SK-MEL-5 (cell line): Measurements from ENCODE around the gene PHF21B. TPM values are rescaled to one million over a fixed set of nuclear protein-coding genes. Genes with fewer than 3 reads are reported as not detected.
"Not testable (repeated sequence)": the region's sequence is repeated elsewhere in the genome, so short reads cannot be mapped to it uniquely, and the experiment has no call there.

Experiments
- DNase-seq: peaks from one replicate; pipeline ENCODE4 v3.0.0-alpha.2; 2016; ENCODE audit warnings: low read depth, low spot score
- in situ Hi-C: cut with HindIII; loops from 2 replicates; pipeline ENCODE4 v1.10.0; 2016; ENCODE audit warnings: low sequenced_read_pairs, high pct_unique_total_duplicates, low pct_unique_long_range_greater_than_20kb
- total RNA-seq: library from RNA; depleted of rRNA; stranded (reverse); fragments of >200 nt; shearing (Covaris generic); gene quantifications from 2 replicates; pipeline ENCODE4 v1.2.3, GENCODE V29; 2014

The PHF21B gene
- total RNA-seq, 1 experiment from 2014 or later, result 4.2 TPM

- in situ Hi-C loops, result no loop called here
- no peak for DNase-seq
Observed at GRCh38 chr22:44918166-44918924, 91.5 kb downstream of the PHF21B start.

- in situ Hi-C loops, result no loop called here
- DNase-seq, result no peak
Observed at GRCh38 chr22:44917372-44918165, 92.2 kb downstream of the PHF21B start.

- in situ Hi-C loops, result no loop called here
- DNase-seq, result no peak
Observed at GRCh38 chr22:44916281-44917231, 93.2 kb downstream of the PHF21B start.

GRCh38 chr22:44915441-44915840 is 94.4 kb downstream of the PHF21B start:
- in situ Hi-C loops, result no loop called here
- no peak for DNase-seq

- no peak for DNase-seq
- in situ Hi-C loops, result no loop called here
Observed at GRCh38 chr22:44914026-44914721, 95.6 kb downstream of the PHF21B start.

- in situ Hi-C loops, result no loop called here
- DNase-seq, result no peak
Observed at GRCh38 chr22:44913198-44913983, 96.4 kb downstream of the PHF21B start.

- no peak for DNase-seq
- in situ Hi-C loops, result no loop called here
Observed at GRCh38 chr22:44909241-44909640, 100.6 kb downstream of the PHF21B start.

- no peak for DNase-seq
- in situ Hi-C loops, result no loop called here
Observed at GRCh38 chr22:44907765-44908737, 101.8 kb downstream of the PHF21B start.

- no peak for DNase-seq
- in situ Hi-C loops, result no loop called here
Observed at GRCh38 chr22:44906999-44907644, 102.7 kb downstream of the PHF21B start.

GRCh38 chr22:44906248-44906936 is 103.4 kb downstream of the PHF21B start:
- in situ Hi-C loops, result no loop called here

GRCh38 chr22:44904492-44905152 is 105.2 kb downstream of the PHF21B start:
- DNase-seq, in situ Hi-C loops: not testable (repeated sequence)

More at GRCh38 chr22:44906248-44906936, 103.4 kb downstream of the PHF21B start:
- no peak for DNase-seq

GRCh38 chr22:44903164-44903563 is 106.6 kb downstream of the PHF21B start:
- in situ Hi-C loops, DNase-seq: not testable (repeated sequence)

- in situ Hi-C loops, result no loop called here
- DNase-seq, result no peak
Observed at GRCh38 chr22:44901301-44901700, 108.5 kb downstream of the PHF21B start.

GRCh38 chr22:44898236-44898635 is 111.6 kb downstream of the PHF21B start:
- in situ Hi-C loops, result no loop called here

More at GRCh38 chr22:44898236-44898635, 111.6 kb downstream of the PHF21B start:
- DNase-seq, result no peak
